ENCODE measurements around the gene ADCY4. TPM values are rescaled to one million over a fixed set of nuclear protein-coding genes. Genes with fewer than 3 reads are reported as not detected.

Gene ADCY4
- total and polyA plus RNA-seq, 2 of the 13 experiments (the other 11 are each of a cell fraction or from before 2014, with no cell fraction given) = 0.03 TPM; not detected in 1

GRCh38 chr14:24332268-24332993 is 2.4 kb downstream of the ADCY4 start (continued):
- TF ChIP-seq UBTF (CRISPR knock-in tag; IDR thresholded peaks at IDR 0.05) (peak; percentile 79), ZNF431 (CRISPR knock-in tag; IDR thresholded peaks at IDR 0.05; ENCODE audit: borderline replicate concordance, low read depth) (no peak), E2F1 (CRISPR knock-in tag; IDR thresholded peaks at IDR 0.05) (no peak), ZNF83 (CRISPR knock-in tag; IDR thresholded peaks at IDR 0.05; ENCODE audit: borderline replicate concordance) (no peak; the same call in 1 of the 2 replicates), KAT7 (CRISPR knock-in tag; IDR thresholded peaks at IDR 0.05; ENCODE audit: borderline replicate concordance) (0 out of 2 replicates have a peak, but pooled peaks have one; percentile 82), SOX13 (IDR thresholded peaks at IDR 0.05) (no peak), SOX13 (CRISPR knock-in tag; conservative IDR thresholded peaks at IDR 0.05 in 1 of 2, IDR thresholded peaks at IDR 0.05 in 1 of 2) (peak in 1 of 2 experiments; percentile 9; a peak in 2 of 4 replicates), NFAT5 (CRISPR knock-in tag; IDR thresholded peaks at IDR 0.05) (0 out of 2 replicates have a peak, but pooled peaks have one; percentile 4), CEBPG (CRISPR knock-in tag; IDR thresholded peaks at IDR 0.05) (peak; percentile 98), MNT (IDR thresholded peaks at IDR 0.05) (0 out of 2 replicates have a peak, but pooled peaks have one; percentile 6), E2F5 (CRISPR knock-in tag; conservative IDR thresholded peaks at IDR 0.05) (peak; percentile 39; the same call in 1 of the 2 replicates), ZNF691 (CRISPR knock-in tag; IDR thresholded peaks at IDR 0.05; ENCODE audit: borderline replicate concordance, low read depth) (peak; percentile 87), KDM6A (CRISPR knock-in tag; IDR thresholded peaks at IDR 0.05; ENCODE audit: low read depth) (0 out of 2 replicates have a peak, but pooled peaks have one; percentile 16), SRSF1 (optimal IDR thresholded peaks at IDR 0.05; ENCODE audit: low read depth, low read length) (peak; percentile 51), MAF1 (CRISPR knock-in tag; IDR thresholded peaks at IDR 0.05; ENCODE audit: borderline replicate concordance) (no peak), ZNF570 (CRISPR knock-in tag; IDR thresholded peaks at IDR 0.05; ENCODE audit: borderline replicate concordance) (peak; percentile 82; the same call in 1 of the 2 replicates)

Data from HepG2 (cell line).